ENCODE measurements around the gene HMX3.

GRCh38 chr10:123103944-123104343 lies 31.8 kb upstream of the HMX3 start:
- TF ChIP-seq POLR2AphosphoS5 (IDR thresholded peaks at IDR 0.05; ENCODE audit: borderline replicate concordance, low read depth, low read length) (no peak), EZH2 (IDR thresholded peaks at IDR 0.05) (no peak)
